Activated CD8-positive, alpha-beta memory T cell treated with anti-CD3 and anti-CD28 coated beads, Interleukin-2, amount 50 U/mL, for 4 hours (primary cell): ENCODE data around the gene MAPK1.

Source experiments
- DNase-seq: peaks from one replicate; pipeline ENCODE4 v3.0.0-alpha.2; 2020

The MAPK1 gene

DNA sequence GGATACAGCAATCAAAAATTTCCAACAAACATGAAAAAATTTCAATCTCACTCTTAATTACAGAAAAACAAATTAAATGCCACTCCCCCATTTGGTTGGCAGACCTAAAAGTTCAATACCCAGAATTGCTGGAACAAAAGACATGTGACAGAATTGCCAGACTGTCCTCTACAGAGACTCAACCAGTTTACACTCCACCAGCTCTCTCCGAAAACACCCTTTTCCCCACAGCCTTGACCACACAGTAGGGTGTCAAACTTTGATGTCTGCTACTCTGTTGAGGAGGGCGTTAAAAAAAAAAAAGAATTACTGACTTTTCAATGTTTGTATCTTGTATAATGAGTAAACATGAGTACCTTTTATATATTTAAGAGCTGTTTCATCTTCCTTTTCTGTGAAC, 87.2 kb downstream of the MAPK1 start:
- no peak for DNase-seq

DNA sequence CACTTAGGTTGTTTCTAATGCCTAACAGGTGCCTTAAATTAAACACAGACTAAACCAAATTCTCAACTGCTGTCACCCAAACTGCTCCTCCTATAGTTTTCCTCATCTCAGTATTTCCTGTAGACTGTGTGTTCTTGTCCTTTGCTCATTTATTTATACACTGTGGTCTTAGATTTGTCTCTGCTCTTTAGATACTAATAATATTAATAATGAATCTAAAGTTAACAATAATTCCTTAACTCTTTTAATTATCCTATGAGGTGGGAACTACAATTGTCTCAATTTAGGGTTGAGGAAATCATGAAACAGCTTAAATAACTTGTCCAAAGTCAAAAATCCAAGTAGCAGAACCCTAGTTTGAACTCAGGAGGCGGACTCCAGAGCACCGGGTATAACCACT, 88.0 kb downstream of the MAPK1 start:
- DNase-seq = no peak

DNA sequence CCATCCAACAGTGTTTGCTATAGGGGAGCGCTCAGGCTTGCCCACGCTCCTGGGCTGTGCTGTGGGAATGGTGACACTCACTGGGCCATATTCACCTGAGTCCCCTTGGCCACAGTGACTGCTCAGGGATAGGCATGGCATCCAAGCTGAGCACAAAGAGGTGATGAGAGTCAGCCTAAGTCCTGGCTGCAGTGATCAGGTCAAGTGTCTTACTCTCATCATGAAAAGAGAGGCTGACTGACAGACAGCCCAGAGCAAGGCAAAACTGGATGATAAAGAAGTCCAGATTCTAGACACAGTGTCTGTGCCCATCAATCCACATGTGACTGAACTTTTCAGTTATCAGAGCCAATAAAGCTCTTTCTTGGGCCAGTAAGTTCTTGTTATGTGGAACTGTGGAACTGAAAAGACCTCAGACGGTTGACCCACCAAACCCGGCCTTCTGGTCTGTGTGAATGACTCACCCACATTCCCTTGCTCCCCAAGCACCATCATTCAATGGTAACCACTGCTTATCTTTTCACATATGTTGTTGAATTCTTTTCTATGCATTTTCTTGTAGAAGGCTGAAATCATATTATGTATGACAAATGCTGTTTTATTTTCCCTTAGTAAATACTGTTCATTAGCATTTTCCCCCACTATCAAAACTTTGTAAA, 88.6 kb downstream of the MAPK1 start:
- DNase-seq = no peak

DNA sequence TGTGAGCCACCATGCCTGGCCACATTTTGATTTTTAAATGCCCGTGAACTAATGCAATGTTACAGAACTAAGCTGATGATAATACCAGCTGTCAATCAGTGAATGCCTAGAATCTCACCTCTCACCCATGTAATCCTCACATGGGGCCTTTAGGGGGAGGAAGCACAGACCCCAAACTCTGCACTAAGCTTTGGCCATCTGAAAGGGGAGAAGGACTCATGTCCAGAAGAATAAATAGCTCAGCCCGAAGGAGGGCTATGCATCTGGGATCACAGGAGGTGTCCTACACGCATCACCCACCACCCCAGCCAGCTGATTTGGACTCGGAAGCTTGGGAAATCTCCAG, 95.8 kb downstream of the MAPK1 start:
- DNase-seq = no peak

DNA sequence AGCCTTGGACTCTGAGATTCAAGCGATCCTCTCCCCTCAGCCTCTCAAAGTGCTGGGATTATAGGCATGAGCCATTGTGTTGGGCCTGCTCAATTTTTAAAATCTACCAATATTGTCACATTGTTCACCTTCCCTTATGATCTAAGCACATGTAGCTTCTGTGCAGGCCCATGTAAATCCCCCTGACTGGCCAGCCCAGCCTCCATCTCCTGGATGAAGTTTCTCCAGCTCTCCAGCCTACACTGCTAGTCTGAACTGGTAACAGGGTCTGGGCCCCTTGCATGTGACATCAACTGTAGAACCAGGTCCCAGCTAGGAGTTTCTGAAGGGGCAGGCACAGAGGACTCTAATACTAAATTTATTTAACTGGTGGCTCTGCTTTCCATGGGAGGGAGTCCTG, 99.0 kb downstream of the MAPK1 start:
- DNase-seq = no peak

DNA sequence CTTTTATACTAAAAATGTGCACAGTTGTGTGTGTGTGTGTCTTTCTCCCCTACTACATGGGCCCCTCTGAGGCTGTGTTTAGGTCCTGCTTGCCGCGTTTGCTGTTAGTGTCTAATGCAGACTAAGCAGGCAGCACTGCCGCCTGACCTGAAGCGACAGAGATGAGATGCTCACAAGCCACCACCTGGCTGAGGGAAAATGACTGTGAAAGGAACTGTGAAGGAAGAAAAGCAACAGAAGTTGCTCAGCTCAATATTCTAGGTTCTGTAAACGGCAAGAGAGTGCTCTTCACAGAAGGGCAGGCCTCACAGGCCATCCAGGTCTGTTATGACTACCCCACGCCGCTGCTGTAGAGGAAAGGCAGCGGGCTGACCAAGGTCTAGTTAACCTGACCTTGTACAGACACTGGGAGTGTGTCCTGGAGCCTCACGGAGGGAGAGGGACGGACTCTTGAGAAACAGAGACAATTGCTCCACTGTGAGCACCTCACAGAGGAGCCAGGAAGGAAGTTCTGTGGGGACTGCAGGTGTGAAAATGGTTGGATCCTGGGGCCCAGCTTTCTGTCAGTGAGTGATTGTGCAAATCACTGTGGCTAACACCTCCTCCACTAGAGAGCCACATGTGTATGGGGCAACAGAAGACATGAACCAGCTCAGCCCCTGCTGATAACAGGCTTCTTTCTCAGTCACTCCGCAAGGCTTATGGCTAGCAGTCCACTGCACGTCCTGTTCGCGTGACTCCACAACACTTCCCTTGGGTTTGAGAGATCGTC, 100.6 kb downstream of the MAPK1 start:
- peak; percentile 49 for DNase-seq

DNA sequence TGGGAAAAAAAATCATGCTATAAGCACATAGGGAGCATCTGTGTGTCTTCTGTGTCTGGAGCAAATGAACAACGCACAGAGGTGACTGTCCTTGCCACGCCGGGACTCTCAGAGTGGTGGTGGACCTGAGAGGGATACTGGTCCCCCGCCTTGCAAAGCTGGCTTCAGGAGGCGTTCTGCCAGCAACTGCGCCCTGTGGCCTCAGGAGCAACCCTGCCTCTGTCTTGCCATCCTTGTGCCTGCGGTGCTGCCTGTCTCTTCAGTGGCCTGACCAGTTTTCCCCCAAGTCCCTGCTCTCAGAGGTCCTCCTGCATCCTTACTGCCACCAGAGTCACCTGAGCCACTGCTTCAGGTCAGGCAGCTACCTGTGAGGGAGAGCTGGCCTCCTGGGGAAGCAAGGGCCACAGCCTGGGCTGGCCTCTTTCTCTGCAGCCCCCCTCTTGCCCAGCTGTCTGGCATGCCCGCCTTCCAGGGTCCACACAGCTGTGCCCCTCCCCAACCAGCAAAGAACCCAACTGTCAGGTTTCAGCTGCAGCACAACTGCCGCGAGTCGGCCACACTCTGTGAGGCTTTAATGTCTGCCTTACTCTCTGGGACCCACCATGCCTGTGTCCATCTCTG, 101.4 kb downstream of the MAPK1 start:
- DNase-seq = no peak

DNA sequence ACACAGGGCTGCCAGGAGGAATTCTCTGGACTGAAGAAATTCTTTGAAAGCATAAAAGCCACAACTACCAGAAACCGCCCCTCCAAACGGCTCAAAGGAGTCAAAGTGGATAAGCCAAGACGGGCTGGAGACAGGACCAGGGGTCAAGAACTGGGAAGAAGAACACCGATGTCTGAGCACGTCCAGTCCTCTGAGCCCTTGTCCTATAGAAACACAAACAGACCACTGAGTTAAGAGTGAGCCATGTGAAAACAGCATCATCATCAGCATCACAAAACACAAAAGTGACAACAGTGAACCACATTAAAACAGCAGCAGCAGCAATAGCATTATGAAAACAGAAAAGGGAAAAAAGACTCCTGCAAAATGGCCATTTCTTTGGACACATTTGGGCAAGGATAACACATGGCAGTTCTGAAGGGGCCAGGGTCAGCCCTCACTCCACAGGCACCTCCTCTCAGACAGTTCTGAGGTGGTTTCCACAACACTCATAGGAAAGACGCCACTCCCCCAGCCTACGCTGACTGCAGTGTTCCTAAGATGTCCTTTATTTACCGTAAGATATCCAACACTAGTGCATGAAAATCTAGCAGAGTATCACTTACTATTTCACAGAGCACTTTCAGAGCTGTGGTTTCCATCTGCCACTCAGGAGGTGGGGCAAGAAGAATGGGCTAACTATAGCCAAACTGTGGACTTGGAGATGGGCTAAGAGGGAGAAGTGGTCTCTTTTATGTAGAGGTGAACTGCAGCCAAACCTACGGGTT, 103.2 kb downstream of the MAPK1 start:
- DNase-seq = peak; percentile 29

DNA sequence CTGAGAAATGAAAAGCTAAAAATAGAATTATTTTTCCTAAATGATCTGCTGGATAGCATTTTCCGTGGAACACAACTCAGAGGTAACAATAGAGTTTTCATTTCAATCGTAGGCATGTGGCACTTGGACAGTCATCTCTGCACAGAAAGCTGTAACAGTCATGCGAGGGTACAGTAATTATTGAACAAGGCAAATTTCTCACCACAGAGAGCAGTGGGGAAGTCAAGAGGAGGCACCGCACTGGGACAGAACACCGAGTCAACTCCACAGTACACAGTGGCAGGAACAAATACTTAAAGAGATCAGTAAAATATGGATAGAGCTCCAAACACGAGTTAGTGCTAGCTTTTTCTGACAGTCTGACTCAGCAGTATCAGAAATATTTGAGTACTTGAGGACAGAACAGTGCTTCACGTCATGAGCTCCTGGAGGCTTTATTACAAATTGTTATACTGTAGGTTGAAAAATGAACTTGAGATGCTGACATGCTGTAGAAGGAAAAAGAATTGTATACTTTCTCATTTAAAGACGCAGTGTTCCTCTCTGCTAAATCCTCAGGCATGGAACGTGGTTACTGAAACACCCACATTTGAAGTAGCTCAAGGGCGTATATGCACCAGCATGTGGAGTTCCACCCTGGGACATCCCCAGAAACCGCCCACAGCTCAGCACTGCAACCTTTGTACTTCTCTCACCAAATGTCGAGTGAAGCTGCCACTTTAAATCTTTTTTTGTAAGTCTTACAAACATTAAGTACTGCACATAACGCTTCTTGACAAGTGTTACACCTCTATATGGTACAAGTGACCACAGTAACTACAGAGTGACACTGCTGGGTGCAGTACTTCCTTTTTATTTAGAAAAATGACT, 104.5 kb downstream of the MAPK1 start:
- peak; percentile 56 for DNase-seq

DNA sequence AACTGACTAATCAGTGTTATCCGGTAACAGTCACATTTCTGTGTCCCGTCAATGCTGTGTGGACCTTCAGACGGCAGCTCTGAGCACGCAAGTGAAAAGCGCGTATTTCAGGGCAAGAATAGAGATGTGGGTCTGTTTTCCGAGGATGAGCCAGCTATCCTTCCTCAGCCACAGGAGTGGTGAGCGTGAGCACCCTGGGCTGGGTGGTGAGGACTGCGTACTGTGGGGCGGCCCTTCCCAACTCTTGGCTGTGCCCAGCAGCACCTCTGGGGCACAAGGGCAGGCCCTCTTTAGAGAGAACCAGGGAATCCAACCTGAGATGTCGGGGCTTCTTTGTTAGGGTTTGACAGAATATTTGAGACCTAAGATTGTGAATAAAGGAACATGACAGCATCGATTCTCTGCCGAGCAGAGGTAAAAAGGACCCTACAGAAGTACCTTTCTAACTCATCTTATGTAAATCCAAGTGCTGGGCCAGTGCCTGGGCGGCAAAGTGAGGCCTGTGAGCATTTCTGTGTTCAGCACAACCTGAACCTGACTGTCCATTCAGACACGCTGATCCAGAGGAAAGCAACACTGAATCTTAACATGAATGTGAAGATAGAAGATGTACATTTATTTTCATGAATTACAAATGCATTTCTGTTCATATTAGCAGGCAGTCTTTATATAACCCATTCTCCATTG, 105.3 kb downstream of the MAPK1 start:
- no peak for DNase-seq

DNA sequence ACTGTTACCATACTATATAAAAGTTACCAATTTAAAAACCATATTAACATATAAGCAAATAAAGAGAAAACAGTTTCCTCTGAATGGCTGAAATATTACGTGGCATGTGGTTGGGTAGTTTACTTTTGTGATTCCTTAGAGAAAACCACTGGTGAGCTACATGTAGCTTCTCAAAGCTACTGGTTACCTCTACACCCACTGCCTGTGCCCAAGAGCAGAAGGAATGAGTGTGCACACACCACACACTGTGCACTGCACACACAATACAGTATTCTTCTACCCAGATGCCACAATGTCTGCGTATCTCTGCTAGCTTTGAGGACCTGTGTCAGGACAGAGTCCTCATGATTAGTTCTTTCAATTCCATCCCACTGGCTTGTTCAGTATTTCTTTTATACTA, 106.4 kb downstream of the MAPK1 start:
- no peak for DNase-seq

DNA sequence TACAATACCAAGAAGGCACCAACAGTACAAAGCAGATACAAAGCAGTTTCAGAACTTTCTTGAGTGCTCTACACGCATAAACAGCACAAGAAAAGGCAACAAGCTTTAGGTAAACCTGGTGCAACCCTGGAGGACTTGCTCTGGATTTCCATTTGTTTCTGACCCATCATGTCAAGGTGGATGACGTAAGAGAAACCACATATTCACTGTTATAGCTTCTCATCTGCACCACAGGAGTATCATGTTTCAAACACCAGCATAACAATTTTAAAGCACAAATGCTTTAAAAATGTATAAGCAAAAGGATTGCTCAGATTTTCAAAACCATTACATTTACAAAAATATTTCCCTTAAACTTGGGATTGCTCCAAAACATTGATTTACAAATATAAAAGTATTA, 106.8 kb downstream of the MAPK1 start:
- DNase-seq = no peak

DNA sequence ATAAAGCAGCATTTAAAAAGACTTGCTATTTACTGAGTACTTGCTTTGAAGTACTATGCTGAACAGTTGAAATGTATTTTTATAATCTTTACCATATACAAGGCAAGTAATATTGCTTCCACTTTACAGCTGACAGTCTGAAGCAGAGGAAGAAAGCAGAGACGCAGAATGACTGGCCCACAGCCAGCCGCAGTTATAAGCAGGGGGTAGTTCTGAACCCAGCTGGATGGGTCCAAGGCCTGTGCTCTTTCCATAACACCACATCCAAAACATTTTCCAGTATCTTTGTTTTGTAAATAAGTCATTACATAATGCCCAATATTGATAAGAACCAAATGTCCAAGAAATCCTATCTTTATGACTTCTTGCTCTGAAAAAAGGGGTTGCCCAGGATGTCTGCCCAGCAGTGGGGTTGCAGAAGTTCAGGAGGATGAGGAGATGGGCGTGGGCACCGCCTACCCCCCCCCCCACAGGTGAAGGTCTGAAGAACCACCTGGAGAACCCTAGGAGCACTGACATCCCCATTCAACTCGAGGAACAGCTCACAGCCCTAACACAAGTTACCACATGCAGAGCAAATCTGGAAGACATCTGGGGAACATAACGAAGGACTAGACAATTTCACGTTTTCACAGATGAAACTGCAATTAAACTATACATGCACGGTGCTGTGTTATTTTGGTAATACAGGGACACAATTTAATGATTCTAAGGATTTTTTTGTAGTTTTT, 107.6 kb downstream of the MAPK1 start:
- DNase-seq = no peak

DNA sequence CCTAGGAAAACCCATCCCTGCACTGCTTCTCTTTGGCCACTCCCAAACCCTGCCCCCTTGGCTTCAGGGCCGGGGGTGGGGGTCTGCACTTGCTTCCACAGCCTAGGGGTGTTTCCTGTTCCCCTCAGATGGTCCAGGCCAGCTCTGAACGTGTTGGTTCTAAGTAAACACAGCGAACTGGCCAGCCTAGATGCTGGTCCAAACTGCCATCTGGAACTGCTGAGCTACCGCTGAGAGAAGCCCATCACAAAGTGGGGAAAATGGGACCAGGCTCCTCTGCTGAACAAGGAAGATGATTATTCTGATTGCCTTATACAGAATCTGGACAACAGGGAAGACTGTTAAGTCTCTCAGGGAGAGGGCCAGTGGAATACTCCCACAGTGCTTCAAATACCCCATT, 108.4 kb downstream of the MAPK1 start:
- DNase-seq = no peak

DNA sequence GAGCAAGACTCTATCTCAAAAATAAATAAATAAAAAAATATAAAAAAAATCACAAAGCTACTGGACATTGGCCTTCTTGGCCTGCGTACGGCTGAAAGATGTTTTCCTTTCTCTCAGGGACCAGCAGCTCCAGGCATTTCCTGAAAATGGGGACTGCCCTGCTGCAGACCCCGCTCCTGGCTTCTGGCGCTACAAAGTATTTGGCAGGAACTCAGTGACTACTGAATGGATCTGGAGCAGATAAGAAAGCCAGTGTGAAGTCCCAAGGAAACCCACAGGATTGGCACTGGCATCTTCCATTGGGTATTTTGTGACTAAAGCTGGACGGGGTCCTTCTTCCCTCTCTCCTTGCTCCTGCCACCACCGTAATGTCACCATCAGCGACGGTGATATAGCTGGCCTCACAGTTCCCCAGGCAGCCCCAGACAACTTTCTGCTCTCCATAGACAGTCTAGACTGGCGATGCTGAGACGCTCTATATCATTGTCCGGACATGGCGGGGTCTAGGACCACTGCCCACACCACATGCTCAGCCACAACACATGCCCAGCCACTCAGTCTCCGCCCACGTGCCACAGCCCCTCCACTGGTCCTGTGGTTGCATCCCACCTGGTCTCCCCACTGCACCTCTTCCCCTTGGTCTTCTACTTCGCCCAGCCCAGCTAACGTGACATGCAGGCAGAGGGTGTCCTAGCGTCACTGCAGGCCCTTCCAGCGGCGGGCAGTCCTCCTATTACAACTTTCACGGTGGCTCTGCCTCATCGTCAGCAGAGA, 109.2 kb downstream of the MAPK1 start:
- DNase-seq = no peak

DNA sequence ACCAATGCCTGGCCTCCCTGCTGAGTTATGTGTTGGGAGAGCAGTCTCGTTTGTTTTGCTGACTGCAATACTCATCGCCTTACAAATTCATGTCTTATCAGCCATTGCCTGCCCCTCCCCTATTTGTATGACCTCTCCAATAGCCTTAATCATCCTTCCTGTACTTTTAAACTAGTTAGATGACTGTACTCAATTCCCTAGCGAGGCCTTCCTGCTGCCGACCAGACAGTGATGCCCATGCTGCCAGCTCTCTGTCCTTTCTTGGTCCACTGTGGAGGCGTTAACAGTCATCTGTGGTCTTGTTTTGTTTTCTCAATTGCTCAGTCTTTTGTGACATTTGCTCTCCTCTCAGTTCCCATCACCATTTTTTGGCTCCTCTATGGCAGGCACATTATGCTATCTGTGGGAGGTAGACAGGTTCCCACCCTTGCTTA, 111.6 kb downstream of the MAPK1 start:
- DNase-seq = no peak

DNA sequence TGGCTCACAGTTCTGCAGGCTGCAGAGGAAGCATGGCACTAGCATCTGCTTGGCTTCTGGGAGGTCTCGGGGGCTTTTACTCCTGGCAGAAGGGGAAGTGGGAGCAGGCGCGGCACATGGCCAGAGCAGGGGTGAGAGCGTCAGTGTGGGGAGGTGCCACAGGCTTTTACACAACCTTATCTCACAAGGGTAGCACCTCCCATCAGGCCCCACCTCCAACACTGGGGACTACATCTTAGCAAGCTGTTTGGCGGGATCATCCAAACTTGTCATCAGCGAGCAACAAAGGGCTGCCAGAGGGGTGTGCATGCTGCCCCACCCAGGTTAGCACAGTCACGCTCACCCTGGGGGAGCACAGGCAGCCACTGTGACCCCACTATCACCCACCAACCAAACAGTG, 112.9 kb downstream of the MAPK1 start:
- no peak for DNase-seq

DNA sequence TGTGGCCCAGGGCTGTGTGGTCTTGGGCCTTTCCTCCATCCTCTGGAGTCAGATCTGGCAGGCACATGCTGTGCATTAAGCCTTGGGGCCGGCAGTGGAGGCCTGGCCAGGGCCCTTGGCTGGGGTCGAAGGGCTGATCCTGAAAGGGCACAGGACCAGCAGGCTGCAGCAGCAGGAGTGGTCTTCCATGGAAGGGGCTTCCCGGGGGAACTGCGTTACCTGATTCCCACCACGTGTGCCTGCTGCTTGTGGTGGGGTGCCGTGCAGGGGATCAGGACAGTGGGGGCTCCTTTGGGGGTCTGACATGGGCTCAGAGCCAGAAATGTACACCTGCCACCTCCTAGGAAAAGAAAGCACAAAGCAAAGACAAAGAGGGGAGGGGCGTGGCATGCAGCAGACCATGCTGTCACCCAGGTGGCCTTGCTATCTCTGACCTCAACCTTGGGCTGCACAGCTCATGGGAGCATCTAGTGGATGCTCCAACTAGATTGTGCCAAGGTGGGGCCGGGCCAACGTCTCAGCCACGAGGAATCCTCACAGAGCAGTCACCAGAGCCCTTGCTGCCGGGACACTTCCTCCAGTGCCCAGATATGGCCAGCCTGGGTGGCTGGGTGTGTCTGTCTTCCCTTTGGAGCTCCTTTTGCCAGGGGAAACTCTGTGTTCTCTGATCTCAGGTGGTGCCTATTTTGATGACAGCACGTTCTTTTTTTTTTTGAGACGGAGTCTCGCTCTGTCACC, 113.9 kb downstream of the MAPK1 start:
- DNase-seq = no peak

DNA sequence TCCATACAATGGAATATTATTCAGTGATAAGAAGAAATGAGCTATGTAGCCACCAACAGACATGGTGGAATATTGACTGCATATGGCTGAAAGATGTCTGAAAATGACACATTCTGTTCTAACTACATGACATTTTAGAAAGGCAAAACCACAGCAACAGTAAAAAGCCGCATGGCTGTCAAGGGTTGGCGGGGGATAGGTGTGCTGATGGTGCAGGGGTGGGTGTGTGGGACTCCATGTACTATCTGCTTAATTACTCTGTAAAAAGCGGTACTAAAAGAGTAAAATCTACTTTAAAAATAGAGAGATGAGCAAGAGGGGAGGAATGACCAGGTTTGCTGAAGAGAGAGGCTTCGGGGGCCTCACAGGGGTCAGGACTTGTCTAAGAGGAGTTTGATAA, 115.2 kb downstream of the MAPK1 start:
- no peak for DNase-seq

DNA sequence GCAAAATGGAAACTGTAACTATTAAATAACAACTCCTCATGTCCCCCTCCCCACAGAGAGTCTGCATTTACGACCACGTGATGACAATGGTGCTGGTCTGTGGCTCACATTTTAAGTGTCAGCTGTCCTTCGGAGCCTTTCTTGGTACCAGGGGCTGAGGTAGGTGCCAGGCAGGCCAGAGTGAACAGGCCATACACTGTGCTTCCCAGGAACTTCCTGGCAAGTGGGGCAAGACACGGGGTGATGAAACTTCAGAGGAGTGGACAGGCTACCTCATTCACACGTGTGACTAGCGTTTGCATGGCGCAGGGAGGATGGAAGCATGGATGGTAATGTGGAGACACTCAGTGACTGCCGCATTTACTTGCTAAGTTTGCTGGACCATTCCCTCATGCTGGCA, 121.5 kb downstream of the MAPK1 start:
- DNase-seq = no peak
